ENCODE results near the gene PHLDA2. TPM values are rescaled to one million over a fixed set of nuclear protein-coding genes. Genes with fewer than 3 reads are reported as not detected.

Gene PHLDA2
- total and polyA plus RNA-seq, 2 donors (not counting 3 experiments of a cell fraction or from before 2014, with no cell fraction given), result 38.5 to 44.5 TPM

GRCh38 chr11:2883979-2884815 lies 45.0 kb downstream of the PHLDA2 start:
- H3K9me3 ChIP-seq (replicated peaks; ENCODE audit: control insufficient read depth, insufficient read depth, low read length), result no peaks in the 10 kb centered on the region
- FAIRE-seq (no peak), DNase-seq (ENCODE audit: low read depth, low spot score) (peak; percentile 46)
- no peaks in the 10 kb centered on the region for H3K9me1 ChIP-seq (replicated peaks; ENCODE audit: control insufficient read depth, extremely low read depth, insufficient read depth, low read length)
- peak; percentile 57 for TF ChIP-seq EZH2 (IDR thresholded peaks at IDR 0.05; ENCODE audit: borderline replicate concordance, low read depth, low read length, severe bottlenecking)
- no peak for TF ChIP-seq FOS (IDR thresholded peaks at IDR 0.05; ENCODE audit: borderline replicate concordance, insufficient read depth, low read length)
- no peaks in the 10 kb centered on the region for H3K79me2 ChIP-seq (ENCODE audit: control insufficient read depth, insufficient read depth, low read length)
- H3K9ac ChIP-seq (replicated peaks; ENCODE audit: extremely low read depth, insufficient read depth, low read length), result no peak overlapping the region
- dilution Hi-C loops (cut with MboI; ENCODE audit: extremely low pct_ligation_motif_present, low sequenced_read_pairs), result no loop called here
- CTCF ChIA-PET, result interaction anchor here (1.1 to 16.2 kb wide), 2 partner anchors 350 to 690 kb away, joined by 3 to 711 read pairs; no protein-coding TSS in a partner anchor
- H3K4me2 ChIP-seq (ENCODE audit: insufficient read depth, low read length), result peak overlapping the region; percentile 40
- H3K27ac ChIP-seq (ENCODE audit: insufficient read depth, low read depth, low read length), result no peak overlapping the region
- H3K36me3 ChIP-seq (ENCODE audit: control insufficient read depth in 2 of 2, extremely low read depth in 1 of 2, insufficient read depth in 2 of 2, low read length in 2 of 2), result no peaks in the 10 kb centered on the region
- no peaks in the 10 kb centered on the region for H4K20me1 ChIP-seq (replicated peaks; ENCODE audit: control insufficient read depth, extremely low read depth, insufficient read depth, low read length)
- BruUV-seq (replicated peaks), result no TSS peak
- H3K27me3 ChIP-seq (ENCODE audit: control insufficient read depth in 2 of 2, insufficient read depth in 2 of 2, low read length in 2 of 2), result peaks cover 3 to 14% of the 10 kb centered on the region in 2 experiments
- H3K4me1 ChIP-seq (ENCODE audit: control insufficient read depth, extremely low read depth, insufficient read depth, low read length), result peaks cover 8% of the 10 kb centered on the region
- intact Hi-C loops (cut with micrococcal nuclease), result loop anchor here (10.0 kb wide), 2 partner anchors 109 to 579 kb away; partner anchors contain the start of genes C11orf21 and TSPAN32
- H3K4me3 ChIP-seq (replicated peaks in 1 of 3; ENCODE audit: insufficient read depth in 1 of 3, low read depth in 1 of 3, low read length in 3 of 3), result peak overlapping the region; percentile 24 to 44 (median 31)
- H2AFZ ChIP-seq (ENCODE audit: low read depth, low read length), result peak overlapping the region; percentile 67
- POLR2A ChIA-PET, result interaction anchor here (1.4 kb wide), 1 partner anchor 184 kb away, joined by 4 read pairs; the partner anchor contains the start of gene KCNQ1OT1

- POLR2A ChIA-PET, result interaction anchor here (1.4 kb wide), 1 partner anchor 184 kb away, joined by 4 read pairs; the partner anchor contains the start of gene KCNQ1OT1
- H2AFZ ChIP-seq (ENCODE audit: low read depth, low read length), result peak overlapping the region; percentile 67
These were observed 45.6 kb downstream of the PHLDA2 start for GRCh38 chr11:2883640-2883978.

More at GRCh38 chr11:2883640-2883978, 45.6 kb downstream of the PHLDA2 start:
- Histone ChIP-seq H3K9me1 (replicated peaks; ENCODE audit: control insufficient read depth, extremely low read depth, insufficient read depth, low read length) (no peaks in the 10 kb centered on the region), H3K9me3 (replicated peaks; ENCODE audit: control insufficient read depth, insufficient read depth, low read length) (no peaks in the 10 kb centered on the region), H3K4me2 (ENCODE audit: insufficient read depth, low read length) (peak overlapping the region; percentile 28), H3K27ac (ENCODE audit: insufficient read depth, low read depth, low read length) (no peak overlapping the region), H3K4me3 (replicated peaks in 1 of 3; ENCODE audit: insufficient read depth in 1 of 3, low read depth in 1 of 3, low read length in 3 of 3) (peak overlapping the region in 1 of 3 experiments; percentile 44), H3K9ac (replicated peaks; ENCODE audit: extremely low read depth, insufficient read depth, low read length) (no peak overlapping the region), H4K20me1 (replicated peaks; ENCODE audit: control insufficient read depth, extremely low read depth, insufficient read depth, low read length) (no peaks in the 10 kb centered on the region), H3K36me3 (ENCODE audit: control insufficient read depth in 2 of 2, extremely low read depth in 1 of 2, insufficient read depth in 2 of 2, low read length in 2 of 2) (no peaks in the 10 kb centered on the region), H3K79me2 (ENCODE audit: control insufficient read depth, insufficient read depth, low read length) (no peaks in the 10 kb centered on the region), H3K27me3 (ENCODE audit: control insufficient read depth in 2 of 2, insufficient read depth in 2 of 2, low read length in 2 of 2) (peaks cover 3 to 14% of the 10 kb centered on the region in 2 experiments), H3K4me1 (ENCODE audit: control insufficient read depth, extremely low read depth, insufficient read depth, low read length) (peaks cover 8% of the 10 kb centered on the region)
- CTCF ChIA-PET, result interaction anchor here (16.2 kb wide), 1 partner anchor 349 kb away, joined by 711 read pairs; no protein-coding TSS in a partner anchor
- TF ChIP-seq MAX (IDR thresholded peaks at IDR 0.05; ENCODE audit: insufficient read depth, insufficient read length) (no peak), CTCF (IDR thresholded peaks at IDR 0.05; ENCODE audit: extremely low read depth in 1 of 2, insufficient read depth in 1 of 2, low read depth in 1 of 2, low read length in 2 of 2) (no peak), MYC (IDR thresholded peaks at IDR 0.05; ENCODE audit: low read depth, low read length) (no peak), JUN (IDR thresholded peaks at IDR 0.05; ENCODE audit: borderline replicate concordance, insufficient read depth, insufficient read length, low read depth) (no peak), EZH2 (IDR thresholded peaks at IDR 0.05; ENCODE audit: borderline replicate concordance, low read depth, low read length, severe bottlenecking) (peak; percentile 93)
- no peak for FAIRE-seq
- no TSS peak for BruUV-seq (replicated peaks)
- intact Hi-C loops (cut with micrococcal nuclease), result loop anchor here (10.0 kb wide), 2 partner anchors 109 to 579 kb away; partner anchors contain the start of genes C11orf21 and TSPAN32
- dilution Hi-C loops (cut with MboI; ENCODE audit: extremely low pct_ligation_motif_present, low sequenced_read_pairs), result no loop called here
- DNase-seq (ENCODE audit: low read depth, low spot score), result peak; percentile 21

Data from endothelial cell of umbilical vein (primary cell).